ENCODE data around the gene GAGE12J.
"Not testable (repeated sequence)": the region's sequence is repeated elsewhere in the genome, so short reads cannot be mapped to it uniquely, and the experiment has no call there.

Gene GAGE12J

GRCh38 chrX:49310371-49310770 lies 11.5 kb upstream of the GAGE12J start:
- DNase-seq (ENCODE audit: low read depth in 2 of 2) = no peak

GRCh38 chrX:49312176-49312575 lies 9.7 kb upstream of the GAGE12J start:
- DNase-seq (ENCODE audit: low read depth in 2 of 2) = no peak

GRCh38 chrX:49316085-49316484 lies 5.8 kb upstream of the GAGE12J start:
- DNase-seq (ENCODE audit: low read depth in 2 of 2) = no peak

- DNase-seq (ENCODE audit: low read depth in 2 of 2) = not testable (repeated sequence)
Observed at GRCh38 chrX:49322266-49322665, 429 bp downstream of the GAGE12J start.

- not testable (repeated sequence) for DNase-seq (ENCODE audit: low read depth in 2 of 2)
Observed at GRCh38 chrX:49323735-49324134, 1.9 kb downstream of the GAGE12J start.

GRCh38 chrX:49330421-49330820 lies 8.6 kb downstream of the GAGE12J start:
- not testable (repeated sequence) for DNase-seq (ENCODE audit: low read depth in 2 of 2)

- DNase-seq (ENCODE audit: low read depth in 2 of 2) = not testable (repeated sequence)
Observed at GRCh38 chrX:49331282-49331681, 9.4 kb downstream of the GAGE12J start, which contains the start of gene GAGE13. Gene GAGE13, plus strand, starts transcription at chrX:49331582. Its CDS starts 1,156 bp downstream, at chrX:49332738.

- not testable (repeated sequence) for DNase-seq (ENCODE audit: low read depth in 2 of 2)
Observed at GRCh38 chrX:49331841-49332240, 10.0 kb downstream of the GAGE12J start.

- not testable (repeated sequence) for DNase-seq (ENCODE audit: low read depth in 2 of 2)
Observed at GRCh38 chrX:49341449-49341848, 19.6 kb downstream of the GAGE12J start.

- DNase-seq (ENCODE audit: low read depth in 2 of 2) = not testable (repeated sequence)
Observed at GRCh38 chrX:49344496-49345175, 22.8 kb downstream of the GAGE12J start.

- DNase-seq (ENCODE audit: low read depth in 2 of 2) = not testable (repeated sequence)
Observed at GRCh38 chrX:49345402-49345801, 23.6 kb downstream of the GAGE12J start.

- DNase-seq (ENCODE audit: low read depth in 2 of 2) = not testable (repeated sequence)
Observed at GRCh38 chrX:49346150-49346549, 24.3 kb downstream of the GAGE12J start.

All from stimulated activated CD8-positive, alpha-beta memory T cell treated with anti-CD3 and anti-CD28 coated beads, Interleukin-2, amount 100 ng/mL, for 1 hour (primary cell).